MM.1S (cell line): ENCODE data around the gene ZNF346.

Experiments
- CTCF ChIP-seq: fragments of 300-600 bp; sonication (generic); IDR thresholded peaks from 2 replicates; pipeline ENCODE4 v1.5.1; 2016; ENCODE audit warnings: antibody characterized with exemption, low read length, mixed read lengths
- EZH2 ChIP-seq: fragments of 300-600 bp; sonication (generic); optimal IDR thresholded peaks from 2 replicates; pipeline ENCODE3; 2017; ENCODE audit warnings: low read depth, mild to moderate bottlenecking, antibody characterized with exemption, low read length, mixed read lengths
- EZH2phosphoT487 ChIP-seq: fragments of 300-600 bp; sonication (generic); IDR thresholded peaks from 2 replicates; pipeline ENCODE4 v1.6.1; 2018; ENCODE audit warnings: antibody characterized with exemption, low read length

GRCh38 chr5:177096162-177097015 is 73.9 kb downstream of the ZNF346 start:
- TF ChIP-seq CTCF (no peak), EZH2 (no peak), EZH2phosphoT487 (no peak)
